Keratinocyte (primary cell): ENCODE data around the gene STMN3. TPM values are rescaled to one million over a fixed set of nuclear protein-coding genes. Genes with fewer than 3 reads are reported as not detected.

ENCODE experiments used
- DNase-seq: peaks from one replicate; pipeline ENCODE4 v3.0.0-alpha.2; 2011; ENCODE audit warnings: low read depth, missing footprints, low spot score
- FAIRE-seq: peaks from 2 replicates; lab custom pipeline; 2011; peaks lifted over from hg19 to GRCh38; lab: Jason Lieb, UNC
- H2AFZ ChIP-seq: 2 replicates; pipeline ENCODE4 v1.6.0; 2012; ENCODE audit warnings: low read length, control low read depth, inconsistent platforms; ENCODE audit not compliant: control insufficient read depth
- H3K27ac ChIP-seq: 2 replicates; pipeline ENCODE4 v1.5.1; 2011; ENCODE audit warnings: low read length; ENCODE audit not compliant: control insufficient read depth, insufficient read depth
- H3K27me3 ChIP-seq: 3 replicates; pipeline ENCODE4 v1.6.0; 2011; ENCODE audit warnings: low read length; ENCODE audit not compliant: control insufficient read depth, insufficient read depth; ENCODE audit errors: extremely low read depth
- H3K36me3 ChIP-seq, 2 experiments: 2 replicates in 1 of 2; 3 replicates in 1 of 2; pipeline ENCODE4 v1.5.1; 2011; ENCODE audit warnings: low read length in 2 of 2, mild to moderate bottlenecking in 1 of 2; ENCODE audit not compliant: control insufficient read depth in 2 of 2, insufficient read depth in 2 of 2; ENCODE audit errors: extremely low read depth in 1 of 2
- H3K4me1 ChIP-seq: 3 replicates; pipeline ENCODE4 v1.5.1; 2011; ENCODE audit warnings: low read length; ENCODE audit not compliant: control insufficient read depth, insufficient read depth; ENCODE audit errors: extremely low read depth
- H3K4me2 ChIP-seq: 3 replicates; pipeline ENCODE4 v1.6.0; 2011; ENCODE audit warnings: low read depth, low read length; ENCODE audit not compliant: control insufficient read depth, insufficient read depth; ENCODE audit errors: extremely low read depth
- H3K4me3 ChIP-seq, 3 experiments: fragments of 200-600 bp in 1 of 3; sonication (generic) in 1 of 3; 2 replicates in 2 of 3; 3 replicates in 1 of 3; pipeline ENCODE4 v1.5.1; 2011 to 2016; ENCODE audit warnings: low read length in 3 of 3, mild to moderate bottlenecking in 3 of 3, control low read depth in 2 of 3, inconsistent platforms in 1 of 3, low read depth in 1 of 3, mixed read lengths in 1 of 3, mixed run types in 1 of 3, moderate library complexity in 1 of 3; ENCODE audit not compliant: control insufficient read depth in 2 of 3, insufficient read depth in 2 of 3; ENCODE audit errors: extremely low read depth in 1 of 3
- H3K79me2 ChIP-seq: 2 replicates; pipeline ENCODE4 v1.6.0; 2012; ENCODE audit warnings: low read length; ENCODE audit not compliant: control insufficient read depth, insufficient read depth
- H3K9ac ChIP-seq: 3 replicates; pipeline ENCODE4 v1.6.0; 2011; ENCODE audit warnings: low read length; ENCODE audit not compliant: control insufficient read depth, insufficient read depth; ENCODE audit errors: extremely low read depth
- H3K9me1 ChIP-seq: 3 replicates; pipeline ENCODE4 v1.6.0; 2011; ENCODE audit warnings: low read length; ENCODE audit not compliant: control insufficient read depth, insufficient read depth; ENCODE audit errors: extremely low read depth
- H3K9me3 ChIP-seq: 2 replicates; pipeline ENCODE4 v1.5.1; 2012; ENCODE audit warnings: low read depth, low read length; ENCODE audit not compliant: control insufficient read depth
- H4K20me1 ChIP-seq: 3 replicates; pipeline ENCODE4 v1.6.0; 2011; ENCODE audit warnings: low read length; ENCODE audit not compliant: control insufficient read depth, insufficient read depth; ENCODE audit errors: extremely low read depth
- EZH2 ChIP-seq: IDR thresholded peaks from one replicate; pipeline ENCODE4 v1.6.1; 2012; ENCODE audit warnings: inconsistent platforms, mild to moderate bottlenecking, low read length, moderate library complexity
- dilution Hi-C: fragments of 300-500 bp; cut with MboI; formaldehyde crosslinking; loops from one replicate; pipeline ENCODE4 v1.7.0; 2020; ENCODE audit warnings: low sequenced_read_pairs; ENCODE audit not compliant: extremely low pct_ligation_motif_present
- polyA plus RNA-seq, 5 experiments: library from polyadenylated mRNA; depleted of rRNA in 3 of 5; stranded (reverse) in 3 of 5; stranded (forward) in 1 of 5; unstranded in 1 of 5; fragments of >200 nt; gene quantifications; 1 replicate in 1 of 5; 2 replicates in 3 of 5; 3 replicates in 1 of 5; pipeline versions ENCODE4 v1.2.1 to v1.2.3, GENCODE V29; 2011 to 2012; ENCODE audit warnings: missing spikeins in 2 of 5, low read depth in 1 of 5, low replicate concordance in 1 of 5
- TF ChIP-seq, protein P1 (sequence below), 3 experiments: IDR thresholded peaks in 1 of 3; conservative IDR thresholded peaks in 1 of 3; optimal IDR thresholded peaks in 1 of 3; 2 replicates in 2 of 3; 3 replicates in 1 of 3; pipeline versions ENCODE3 to v1.5.1; 2011; ENCODE audit warnings: low read length in 3 of 3, mild to moderate bottlenecking in 3 of 3, moderate library complexity in 2 of 3, control low read depth in 1 of 3, inconsistent platforms in 1 of 3; ENCODE audit not compliant: insufficient read depth in 2 of 3; ENCODE audit errors: extremely low read depth in 1 of 3

STMN3 gene
- polyA plus RNA-seq, 1 donor (not counting 4 experiments of a cell fraction or from before 2014, with no cell fraction given) = 12.0 TPM

DNA sequence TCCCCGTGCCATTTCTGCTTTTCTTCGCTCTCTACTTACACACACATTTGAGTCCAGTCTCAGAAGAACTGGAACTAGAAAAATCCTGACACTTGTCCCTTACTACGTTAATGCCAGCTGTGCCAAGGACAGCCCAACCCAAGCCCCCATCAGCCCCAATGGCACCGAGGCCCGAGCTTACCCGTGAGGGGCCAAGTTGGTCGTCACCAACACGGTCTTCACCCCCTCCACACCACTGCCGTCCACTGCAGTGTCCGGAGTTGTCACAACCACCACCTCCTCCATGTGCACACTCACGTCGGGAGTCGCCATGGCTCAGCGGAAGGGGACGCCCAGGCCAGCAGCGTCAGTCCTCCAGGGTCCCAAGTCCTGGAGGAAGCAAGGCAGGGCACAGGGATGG, 34.1 kb downstream of the STMN3 start:
- no peak for TF ChIP-seq EZH2
- TF ChIP-seq, protein P1, sequence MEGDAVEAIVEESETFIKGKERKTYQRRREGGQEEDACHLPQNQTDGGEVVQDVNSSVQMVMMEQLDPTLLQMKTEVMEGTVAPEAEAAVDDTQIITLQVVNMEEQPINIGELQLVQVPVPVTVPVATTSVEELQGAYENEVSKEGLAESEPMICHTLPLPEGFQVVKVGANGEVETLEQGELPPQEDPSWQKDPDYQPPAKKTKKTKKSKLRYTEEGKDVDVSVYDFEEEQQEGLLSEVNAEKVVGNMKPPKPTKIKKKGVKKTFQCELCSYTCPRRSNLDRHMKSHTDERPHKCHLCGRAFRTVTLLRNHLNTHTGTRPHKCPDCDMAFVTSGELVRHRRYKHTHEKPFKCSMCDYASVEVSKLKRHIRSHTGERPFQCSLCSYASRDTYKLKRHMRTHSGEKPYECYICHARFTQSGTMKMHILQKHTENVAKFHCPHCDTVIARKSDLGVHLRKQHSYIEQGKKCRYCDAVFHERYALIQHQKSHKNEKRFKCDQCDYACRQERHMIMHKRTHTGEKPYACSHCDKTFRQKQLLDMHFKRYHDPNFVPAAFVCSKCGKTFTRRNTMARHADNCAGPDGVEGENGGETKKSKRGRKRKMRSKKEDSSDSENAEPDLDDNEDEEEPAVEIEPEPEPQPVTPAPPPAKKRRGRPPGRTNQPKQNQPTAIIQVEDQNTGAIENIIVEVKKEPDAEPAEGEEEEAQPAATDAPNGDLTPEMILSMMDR (optimal IDR thresholded peaks at IDR 0.05 in 1 of 3, IDR thresholded peaks at IDR 0.05 in 1 of 3, conservative IDR thresholded peaks at IDR 0.05 in 1 of 3; ENCODE audit: extremely low read depth in 1 of 3, insufficient read depth in 2 of 3, low read length in 3 of 3) = no peak
- Histone ChIP-seq H3K4me3 (no peak overlapping the region), H3K9me1 (no peaks in the 10 kb centered on the region), H3K9me3 (no peaks in the 10 kb centered on the region), H3K27me3 (no peaks in the 10 kb centered on the region), H2AFZ (no peak overlapping the region), H3K4me1 (no peaks in the 10 kb centered on the region), H3K9ac (no peak overlapping the region), H4K20me1 (no peaks in the 10 kb centered on the region), H3K4me2 (no peak overlapping the region), H3K79me2 (peaks cover 46% of the 10 kb centered on the region), H3K27ac (no peak overlapping the region), H3K36me3 (peaks cover 12 to 21% of the 10 kb centered on the region in 2 experiments)
- no peak for FAIRE-seq
- dilution Hi-C loops = no loop called here
- DNase-seq = no peak

DNA sequence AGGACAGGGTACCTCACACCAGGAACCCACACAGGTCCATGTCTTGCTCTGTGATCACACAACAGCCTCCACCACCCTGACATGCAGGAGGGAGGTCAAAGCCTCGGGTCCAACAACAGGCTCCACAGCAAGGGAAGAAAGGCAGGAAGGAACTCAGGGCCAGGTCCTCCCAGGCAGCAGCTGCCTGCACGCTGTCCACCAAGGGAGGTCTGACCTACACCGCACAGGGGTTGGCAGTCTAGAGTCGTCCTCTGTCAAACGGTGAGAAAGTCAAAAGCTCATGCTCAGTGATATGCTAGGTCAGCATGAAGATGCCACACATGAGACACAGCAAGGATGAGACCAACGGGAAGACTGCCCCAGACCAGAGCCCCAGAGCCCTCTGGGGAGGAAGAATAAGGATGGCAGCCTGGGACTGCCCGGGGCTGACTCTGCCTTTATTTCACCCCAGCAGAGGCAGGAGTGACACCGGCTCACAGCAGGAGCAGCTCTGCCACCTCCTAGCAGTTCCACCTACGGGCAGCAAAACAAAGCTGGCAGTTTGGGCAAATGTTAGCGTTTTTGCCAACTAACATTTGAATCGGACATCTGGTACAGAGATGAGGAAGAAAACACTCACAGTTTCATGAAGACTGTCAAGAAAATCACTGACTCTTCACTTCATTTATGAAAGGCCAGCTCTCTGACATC, 34.8 kb downstream of the STMN3 start:
- H2AFZ ChIP-seq = no peak overlapping the region
- H3K4me1 ChIP-seq = no peaks in the 10 kb centered on the region
- H4K20me1 ChIP-seq = no peaks in the 10 kb centered on the region
- H3K9me3 ChIP-seq = no peaks in the 10 kb centered on the region
- peaks cover 42% of the 10 kb centered on the region for H3K79me2 ChIP-seq
- no peak overlapping the region for H3K4me3 ChIP-seq
- H3K27ac ChIP-seq = no peak overlapping the region
- H3K9ac ChIP-seq = no peak overlapping the region
- no peak overlapping the region for H3K4me2 ChIP-seq
- TF ChIP-seq, protein P1 (optimal IDR thresholded peaks at IDR 0.05 in 1 of 3, IDR thresholded peaks at IDR 0.05 in 1 of 3, conservative IDR thresholded peaks at IDR 0.05 in 1 of 3; ENCODE audit: extremely low read depth in 1 of 3, insufficient read depth in 2 of 3, low read length in 3 of 3) = no peak
- TF ChIP-seq EZH2 = no peak
- FAIRE-seq (no peak), DNase-seq (no peak)
- peaks cover 12 to 21% of the 10 kb centered on the region in 2 experiments for H3K36me3 ChIP-seq
- no peaks in the 10 kb centered on the region for H3K9me1 ChIP-seq
- dilution Hi-C loops = no loop called here
- no peaks in the 10 kb centered on the region for H3K27me3 ChIP-seq
